Measurements from ENCODE around the gene TMPRSS11A.

DNA sequence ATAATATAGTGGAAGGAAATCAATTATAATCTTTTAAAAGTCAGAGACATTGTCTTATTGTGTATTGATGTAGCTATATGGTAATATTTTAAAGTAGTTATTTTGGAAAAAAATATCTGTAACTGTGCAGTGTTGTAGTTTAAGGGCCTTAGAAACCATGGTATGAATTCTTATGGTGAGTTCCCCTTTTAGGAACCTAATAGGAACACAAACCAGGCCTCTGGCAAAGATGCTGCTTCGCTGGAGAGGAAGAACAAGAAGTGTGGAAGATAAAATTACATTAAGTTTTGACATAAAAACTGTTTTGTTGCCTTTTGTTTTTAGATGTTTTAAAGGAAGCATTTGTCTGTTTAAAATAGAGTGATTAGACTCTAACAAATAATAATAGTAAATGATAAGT is 68.6 kb downstream of the TMPRSS11A start:
- no peak for TF ChIP-seq ZNF384 (IDR thresholded peaks at IDR 0.05)
- no peak for TF ChIP-seq FOXM1 (IDR thresholded peaks at IDR 0.05; ENCODE audit: borderline replicate concordance)
- TF ChIP-seq FOXK2 (IDR thresholded peaks at IDR 0.05) = no peak
- TF ChIP-seq L3MBTL2 (conservative IDR thresholded peaks at IDR 0.05) = no peak
- no peak for TF ChIP-seq FOXA1 (IDR thresholded peaks at IDR 0.05)
- TF ChIP-seq HDGF (IDR thresholded peaks at IDR 0.05; ENCODE audit: borderline replicate concordance) = no peak
- no peak for TF ChIP-seq ELF4 (IDR thresholded peaks at IDR 0.05)
- TF ChIP-seq TARDBP (IDR thresholded peaks at IDR 0.05) = no peak
- no peak for TF ChIP-seq BHLHE40 (IDR thresholded peaks at IDR 0.05; ENCODE audit: borderline replicate concordance)
- TF ChIP-seq SP1 (IDR thresholded peaks at IDR 0.05) = no peak

Measured in HEK293T (cell line).